A204.1 (cell line): ENCODE measurements around the gene TRAPPC12.

Experiments used
- FAIRE-seq: peaks from 2 replicates; lab custom pipeline; 2012; peaks lifted over from hg19 to GRCh38; lab: Jason Lieb, UNC

TRAPPC12 gene

GRCh38 chr2:3470166-3470651 is 90.7 kb downstream of the TRAPPC12 start:
- no peak for FAIRE-seq

- no peak for FAIRE-seq
These were observed 91.6 kb downstream of the TRAPPC12 start for GRCh38 chr2:3470856-3471737.

- no peak for FAIRE-seq
These were observed 92.8 kb downstream of the TRAPPC12 start for GRCh38 chr2:3472296-3472695.

- no peak for FAIRE-seq
These were observed 93.5 kb downstream of the TRAPPC12 start for GRCh38 chr2:3472966-3473365.

GRCh38 chr2:3475771-3476170 is 96.3 kb downstream of the TRAPPC12 start:
- FAIRE-seq, result no peak

- FAIRE-seq, result no peak
These were observed 97.0 kb downstream of the TRAPPC12 start for GRCh38 chr2:3476321-3476984.

- no peak for FAIRE-seq
These were observed 97.5 kb downstream of the TRAPPC12 start for GRCh38 chr2:3476985-3477327.

GRCh38 chr2:3478846-3479385 is 99.4 kb downstream of the TRAPPC12 start:
- no peak for FAIRE-seq

- FAIRE-seq, result no peak
These were observed 100.2 kb downstream of the TRAPPC12 start for GRCh38 chr2:3479430-3480320.

GRCh38 chr2:3480352-3481010 is 101.0 kb downstream of the TRAPPC12 start:
- no peak for FAIRE-seq

GRCh38 chr2:3481011-3481400 is 101.5 kb downstream of the TRAPPC12 start:
- no peak for FAIRE-seq

GRCh38 chr2:3481736-3482362 is 102.4 kb downstream of the TRAPPC12 start:
- FAIRE-seq, result no peak

- FAIRE-seq, result no peak
These were observed 102.9 kb downstream of the TRAPPC12 start for GRCh38 chr2:3482363-3482821.

- FAIRE-seq, result no peak
These were observed 103.9 kb downstream of the TRAPPC12 start for GRCh38 chr2:3483227-3483985.

- FAIRE-seq, result no peak
These were observed 104.8 kb downstream of the TRAPPC12 start for GRCh38 chr2:3483986-3484960.

GRCh38 chr2:3485166-3485565 is 105.7 kb downstream of the TRAPPC12 start:
- FAIRE-seq, result no peak

GRCh38 chr2:3486047-3487027 is 106.8 kb downstream of the TRAPPC12 start:
- no peak for FAIRE-seq

GRCh38 chr2:3487028-3487425 is 107.5 kb downstream of the TRAPPC12 start:
- FAIRE-seq, result no peak
